ENCODE measurements around the gene SHOC2. TPM values are rescaled to one million over a fixed set of nuclear protein-coding genes. Genes with fewer than 3 reads are reported as not detected.

SHOC2 gene
- total and polyA plus RNA-seq, 2 of the 8 experiments (the other 6 are each of a cell fraction or from before 2014, with no cell fraction given), result 7.6 to 28.2 TPM

DNA sequence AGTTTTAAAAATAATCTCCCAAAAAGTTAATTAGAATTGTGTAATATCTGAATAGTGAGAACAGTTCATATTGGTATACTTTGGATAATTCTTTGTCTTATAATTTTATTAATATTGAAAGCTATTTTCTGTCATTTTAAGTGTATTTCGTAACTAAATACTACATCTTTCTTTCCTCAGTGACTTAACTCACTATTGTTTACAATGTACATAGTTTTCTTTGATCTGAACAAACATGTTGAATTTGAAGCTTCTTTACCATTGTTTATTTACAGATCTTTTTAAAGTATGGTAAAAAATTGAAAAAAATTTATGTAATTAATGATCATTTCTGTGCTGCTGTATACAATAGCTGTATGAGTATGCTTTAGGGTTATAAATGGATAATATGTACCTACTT, 42.6 kb upstream of the SHOC2 start:
- Histone ChIP-seq H4K5ac (ENCODE audit: insufficient read length, low read depth, low read length) (no peak overlapping the region), H2BK12ac (ENCODE audit: low read depth, low read length) (no peak overlapping the region), H4K20me1 (replicated peaks in 1 of 2; ENCODE audit: control insufficient read depth in 1 of 2, insufficient read depth in 2 of 2, low read length in 2 of 2) (no peaks in the 10 kb centered on the region), H3K79me1 (ENCODE audit: low read depth, low read length) (no peaks in the 10 kb centered on the region; the same call in 1 of the 2 replicates), H2AFZ (ENCODE audit: low read length) (no peak overlapping the region), H3K18ac (ENCODE audit: extremely low read depth, low read length) (no peak overlapping the region), H4K91ac (replicated peaks; ENCODE audit: insufficient read length, low read length) (no peak overlapping the region), H3K56ac (replicated peaks; ENCODE audit: insufficient read length, low read depth, low read length) (no peak overlapping the region), H3K4me1 (replicated peaks in 1 of 4; ENCODE audit: control insufficient read depth in 3 of 4, insufficient read depth in 4 of 4, low read length in 3 of 4) (no peaks in the 10 kb centered on the region), H3K14ac (ENCODE audit: insufficient read length) (no peak overlapping the region), H4K8ac (ENCODE audit: extremely low read depth, insufficient read depth, low read length) (no peak overlapping the region), H3K9ac (replicated peaks in 1 of 4; ENCODE audit: extremely low read depth in 1 of 4, low read depth in 3 of 4, low read length in 3 of 4) (no peak overlapping the region), H3K4me3 (ENCODE audit: extremely low read depth in 1 of 4, insufficient read depth in 2 of 4, low read depth in 3 of 4, low read length in 4 of 4) (no peak overlapping the region), H3K36me3 (ENCODE audit: control insufficient read depth in 2 of 4, insufficient read depth in 4 of 4, low read length in 3 of 4) (peaks cover 0 to 14% (median 1%) of the 10 kb centered on the region in 4 experiments; a peak in 2 of 8 replicates), H3K4ac (replicated peaks; ENCODE audit: insufficient read length, low read depth, low read length) (no peak overlapping the region), H2AK5ac (ENCODE audit: low read depth, low read length) (no peak overlapping the region), H3K27me3 (replicated peaks in 1 of 4; ENCODE audit: control insufficient read depth in 3 of 4, extremely low read depth in 1 of 4, insufficient read depth in 3 of 4, low read length in 3 of 4) (no peaks in the 10 kb centered on the region), H2BK20ac (ENCODE audit: low read length) (no peak overlapping the region), H3K27ac (ENCODE audit: low read depth, low read length) (no peak overlapping the region), H2BK15ac (ENCODE audit: low read length) (no peak overlapping the region), H3K23ac (ENCODE audit: insufficient read length) (no peak overlapping the region), H2BK120ac (replicated peaks; ENCODE audit: low read depth, low read length) (no peak overlapping the region), H3K9me3 (ENCODE audit: insufficient read depth in 2 of 2, low read depth in 1 of 2, low read length in 1 of 2) (no peaks in the 10 kb centered on the region), H3K23me2 (ENCODE audit: low read depth, low read length) (no peaks in the 10 kb centered on the region), H3K4me2 (ENCODE audit: insufficient read depth in 1 of 2, low read depth in 2 of 2, low read length in 2 of 2) (no peak overlapping the region), H2BK5ac (ENCODE audit: low read depth, low read length) (no peak overlapping the region), H3K79me2 (ENCODE audit: control insufficient read depth in 1 of 2, insufficient read depth in 2 of 2, low read length in 2 of 2) (peaks cover 0 to 11% of the 10 kb centered on the region in 2 experiments; a peak in 2 of 4 replicates)
- FAIRE-seq, result no peak
- 73% methylated on average over 1 of the region's 1 CpG; no CpG with 5 or more reads in 1 of the 2 experiments for WGBS, 2 experiments (ENCODE audit: extremely low coverage in 1 of 2, insufficient coverage in 1 of 2, insufficient read length in 1 of 2, insufficient replicate concordance in 2 of 2, low coverage in 1 of 2, low lambda C conversion rate in 2 of 2, missing lambda C conversion rate in 1 of 2)
- ChIA-PET POLR2A (ENCODE audit: partially characterized antibody) (interaction anchor here (1.3 kb wide), 1 partner anchor 42 kb away, joined by 3 read pairs; no protein-coding TSS in a partner anchor), CTCF (ENCODE audit: partially characterized antibody) (interaction anchor here (0.6 kb wide), 1 partner anchor 224 kb away, joined by 3 read pairs; no protein-coding TSS in a partner anchor)
- TF ChIP-seq, protein P1, sequence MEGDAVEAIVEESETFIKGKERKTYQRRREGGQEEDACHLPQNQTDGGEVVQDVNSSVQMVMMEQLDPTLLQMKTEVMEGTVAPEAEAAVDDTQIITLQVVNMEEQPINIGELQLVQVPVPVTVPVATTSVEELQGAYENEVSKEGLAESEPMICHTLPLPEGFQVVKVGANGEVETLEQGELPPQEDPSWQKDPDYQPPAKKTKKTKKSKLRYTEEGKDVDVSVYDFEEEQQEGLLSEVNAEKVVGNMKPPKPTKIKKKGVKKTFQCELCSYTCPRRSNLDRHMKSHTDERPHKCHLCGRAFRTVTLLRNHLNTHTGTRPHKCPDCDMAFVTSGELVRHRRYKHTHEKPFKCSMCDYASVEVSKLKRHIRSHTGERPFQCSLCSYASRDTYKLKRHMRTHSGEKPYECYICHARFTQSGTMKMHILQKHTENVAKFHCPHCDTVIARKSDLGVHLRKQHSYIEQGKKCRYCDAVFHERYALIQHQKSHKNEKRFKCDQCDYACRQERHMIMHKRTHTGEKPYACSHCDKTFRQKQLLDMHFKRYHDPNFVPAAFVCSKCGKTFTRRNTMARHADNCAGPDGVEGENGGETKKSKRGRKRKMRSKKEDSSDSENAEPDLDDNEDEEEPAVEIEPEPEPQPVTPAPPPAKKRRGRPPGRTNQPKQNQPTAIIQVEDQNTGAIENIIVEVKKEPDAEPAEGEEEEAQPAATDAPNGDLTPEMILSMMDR (IDR thresholded peaks at IDR 0.05; ENCODE audit: control extremely low read depth in 1 of 3, insufficient read depth in 1 of 3, low read depth in 1 of 3, low read length in 3 of 3), result no peak
- TF ChIP-seq BRCA1 (IDR thresholded peaks at IDR 0.05; ENCODE audit: low read depth, low read length), result no peak
- TF ChIP-seq SRF (IDR thresholded peaks at IDR 0.05; ENCODE audit: low read depth, low read length), result no peak
- TF ChIP-seq RBBP5 (IDR thresholded peaks at IDR 0.05; ENCODE audit: borderline replicate concordance, low read depth, low read length), result no peak
- TF ChIP-seq SIX5 (IDR thresholded peaks at IDR 0.05; ENCODE audit: low read depth, low read length), result no peak
- DNase-seq (ENCODE audit: low read depth in 1 of 2, low spot score in 2 of 2), result no peak

Data from H1 (cell line).